GM18868 (cell line): Measurements from ENCODE around the gene PTS.
A peak's percentile ranks its signal among the peaks of the same experiment; 100 is the strongest.

ENCODE experiments used
- ATAC-seq: cut with Tn5 transposase; IDR thresholded peaks from one replicate; pipeline ENCODE4 v1.9.1; 2021; ENCODE audit warnings: mild to moderate bottlenecking, moderate library complexity; ENCODE audit not compliant: unreplicated experiment

The PTS gene

DNA sequence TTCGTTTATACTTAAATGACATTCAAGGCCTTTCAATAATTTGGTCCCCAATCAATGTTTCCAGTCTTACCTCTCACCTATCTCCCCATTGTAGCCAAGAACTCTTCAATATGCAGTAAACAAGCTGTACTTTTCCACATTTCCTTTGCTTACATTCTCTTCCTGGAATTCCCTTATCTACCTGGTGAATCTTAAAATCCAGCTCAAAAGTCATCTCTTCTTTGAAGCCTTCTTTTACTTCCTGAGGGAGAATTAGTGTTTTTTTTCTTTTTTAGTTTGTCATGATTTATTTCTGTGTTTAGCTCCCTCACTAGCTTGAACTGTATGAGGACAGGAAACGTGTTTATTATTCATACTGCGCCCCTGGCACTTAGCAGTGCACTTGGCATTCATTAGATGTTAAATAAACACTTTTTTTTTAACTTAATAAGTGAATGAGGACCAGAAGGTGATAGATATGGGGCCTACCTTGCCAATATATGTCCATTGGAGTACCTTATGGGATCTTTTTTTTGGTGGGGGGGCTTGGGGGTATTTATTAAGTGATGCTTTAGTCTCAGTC lies 4.9 kb upstream of the PTS start:
- ATAC-seq: no peak

DNA sequence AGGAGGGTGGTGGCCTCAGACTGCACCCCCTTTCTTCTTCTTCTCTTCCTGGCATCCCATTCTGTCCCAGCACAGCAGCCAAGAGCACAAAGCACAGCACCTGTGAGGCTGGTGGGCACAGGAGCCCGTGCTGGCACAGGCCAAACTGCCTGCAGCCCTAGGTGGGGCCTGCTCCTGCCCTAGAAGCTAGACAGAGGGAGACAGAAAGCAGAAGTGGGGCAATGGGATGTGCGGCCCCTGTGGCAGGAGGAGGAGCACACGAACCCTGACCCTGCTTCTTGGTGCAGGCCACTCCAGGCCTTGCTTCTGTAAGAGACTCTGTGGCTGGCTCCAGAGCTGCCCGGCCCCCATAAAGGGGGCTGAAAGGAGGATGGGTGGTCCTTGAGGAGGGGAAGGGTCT lies 3.9 kb upstream of the PTS start:
- no peak for ATAC-seq

DNA sequence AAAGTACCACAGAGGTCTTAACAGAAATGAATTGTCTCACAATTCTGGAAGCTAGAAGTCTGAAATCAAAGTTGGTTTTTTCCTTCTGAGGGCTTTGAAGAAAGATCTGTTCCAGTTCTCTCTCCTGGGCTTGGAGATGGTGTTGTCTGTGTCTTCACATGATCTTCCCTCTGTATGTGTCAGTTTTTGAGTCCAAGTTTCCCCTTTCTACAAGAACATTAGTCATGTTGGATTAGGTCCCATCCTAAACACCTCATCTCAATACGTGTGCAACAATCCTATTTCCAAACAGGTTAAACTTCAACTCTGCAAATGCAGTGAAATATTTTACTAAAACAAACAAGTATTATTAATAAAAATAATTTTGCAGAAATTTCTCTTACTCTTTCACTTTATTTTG lies 3.1 kb upstream of the PTS start:
- no peak for ATAC-seq

DNA sequence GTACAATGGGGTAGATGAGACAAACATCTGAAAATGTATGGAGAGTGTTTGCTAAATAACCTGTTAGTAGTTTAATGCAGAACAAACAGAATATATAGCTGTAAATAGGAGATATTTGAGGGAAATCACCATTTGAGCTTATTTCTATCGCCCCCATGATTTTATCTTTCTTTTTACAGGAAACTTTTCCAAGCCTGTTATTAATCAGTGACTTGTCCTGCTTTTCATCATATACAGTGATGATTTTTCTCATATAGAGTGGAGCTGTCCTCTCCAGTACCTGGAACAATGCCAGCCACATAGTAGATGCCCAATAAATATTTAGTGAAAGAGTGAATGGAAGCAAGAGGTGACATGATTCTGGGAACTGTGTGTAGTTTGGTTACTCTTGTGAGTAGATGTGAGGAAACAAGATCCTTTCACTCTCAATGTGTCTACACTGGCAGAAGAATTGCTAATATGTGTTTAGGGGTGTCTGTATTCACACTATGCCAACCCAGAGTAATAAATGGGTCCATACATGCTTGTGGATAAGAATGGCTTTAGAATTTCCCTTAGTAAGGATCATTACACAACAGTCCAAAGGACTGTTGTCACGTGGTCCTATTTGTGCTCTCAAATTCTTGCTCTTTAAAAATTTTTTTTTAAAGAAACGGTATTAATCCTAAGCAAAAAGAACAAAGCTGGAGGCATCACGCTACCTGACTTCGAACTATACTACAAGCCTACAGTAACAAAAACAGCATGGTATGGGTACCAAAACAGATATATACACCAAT lies 2.3 kb upstream of the PTS start:
- no peak for ATAC-seq

DNA sequence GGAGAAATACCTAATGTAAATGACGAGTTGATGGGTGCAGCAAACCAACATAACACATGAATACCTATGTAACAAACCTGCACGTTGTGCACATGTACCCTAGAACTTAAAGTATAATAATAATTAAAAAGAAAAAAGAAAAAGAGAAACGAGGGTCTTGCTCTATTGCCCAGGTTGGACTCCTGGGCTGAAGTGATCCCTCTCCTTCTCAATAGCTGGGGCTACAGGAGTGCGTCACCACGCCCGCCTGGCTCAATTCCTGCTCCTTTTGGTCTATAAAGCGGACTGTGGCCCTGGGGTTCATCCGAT lies 521 bp upstream of the PTS start:
- no peak for ATAC-seq

DNA sequence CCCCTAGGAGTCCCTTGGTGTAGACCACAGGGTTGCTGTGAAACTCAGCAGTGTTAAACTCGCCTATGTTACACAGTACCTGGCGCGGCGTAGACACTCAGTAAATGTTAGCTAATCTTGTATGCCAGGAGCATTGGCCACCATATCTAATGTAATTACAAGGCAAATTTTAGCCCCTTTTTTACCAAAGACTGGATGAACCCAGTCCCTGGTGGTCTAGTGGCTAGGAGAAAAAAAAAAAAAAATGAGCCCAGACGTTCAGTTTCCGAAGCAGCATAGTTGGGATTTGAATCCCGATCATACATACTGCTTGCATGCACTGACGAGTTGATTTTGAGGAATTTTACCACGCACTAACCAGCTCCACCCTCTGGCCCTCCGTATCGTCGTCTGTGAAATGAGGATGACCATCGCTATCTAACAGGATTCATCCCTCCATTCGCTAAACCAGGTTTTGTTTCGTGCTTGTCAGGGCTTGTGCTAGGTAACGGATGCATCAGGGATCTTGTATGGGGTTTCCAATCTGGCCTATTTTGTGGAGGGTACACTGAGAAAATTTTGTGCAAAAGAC lies 688 bp downstream of the PTS start:
- peak; percentile 46 for ATAC-seq

DNA sequence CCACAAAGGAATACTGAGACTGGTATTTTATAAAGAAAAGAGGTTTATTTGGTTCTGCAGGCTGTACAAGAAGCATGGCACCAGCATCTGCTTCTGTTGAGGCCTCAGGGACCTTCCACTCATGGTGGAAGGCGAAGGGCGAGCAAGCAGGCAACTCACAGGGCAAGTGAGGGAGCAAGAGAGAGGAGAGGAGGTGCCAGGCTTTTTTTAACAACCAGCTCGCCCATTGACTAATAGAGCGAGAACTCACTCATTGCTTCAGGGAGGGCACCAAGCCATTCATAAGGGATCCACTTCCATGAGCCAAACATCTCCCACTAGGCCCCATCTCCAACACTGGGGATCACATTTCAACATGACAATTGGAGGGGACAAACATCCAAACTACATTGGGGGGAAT lies 1.2 kb downstream of the PTS start:
- no peak for ATAC-seq

DNA sequence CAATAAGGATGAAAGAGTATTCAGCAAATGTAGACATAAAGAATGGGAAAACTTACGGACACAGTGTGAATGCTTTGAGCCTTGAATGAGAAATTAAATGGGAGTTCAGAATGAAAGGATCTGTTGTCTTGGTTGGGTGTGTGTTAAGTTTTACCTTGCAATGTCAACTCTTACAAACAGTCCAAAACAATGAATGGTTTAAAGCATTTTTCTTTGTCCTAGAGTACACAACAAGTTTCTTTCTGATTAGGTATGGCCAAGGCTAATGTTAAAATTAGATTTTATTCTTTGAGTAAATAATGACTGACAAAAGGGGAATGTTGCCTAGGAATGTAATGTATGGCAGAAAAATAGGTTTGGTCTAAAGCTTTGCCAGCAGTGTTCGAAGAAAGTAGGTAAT lies 2.5 kb downstream of the PTS start:
- ATAC-seq: no peak

DNA sequence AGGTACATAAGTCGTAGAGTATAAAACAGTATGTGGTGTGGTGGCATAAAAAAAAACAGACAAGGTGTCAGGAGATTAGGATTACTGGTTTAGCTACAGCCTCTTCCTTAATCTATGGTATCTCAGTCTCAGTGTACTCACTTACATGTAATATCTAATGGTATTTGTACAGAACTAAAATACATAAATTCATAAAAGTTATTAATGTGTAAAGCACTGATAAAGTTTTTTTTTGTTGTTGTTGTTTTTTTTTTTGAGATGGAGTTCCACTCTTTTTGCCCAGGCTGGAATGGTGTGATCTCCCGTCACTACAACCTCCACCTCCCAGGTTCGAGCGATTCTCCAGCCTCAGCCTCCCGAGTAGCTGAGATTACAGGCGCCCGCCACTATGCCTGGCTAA lies 2.9 kb downstream of the PTS start:
- ATAC-seq: no peak

DNA sequence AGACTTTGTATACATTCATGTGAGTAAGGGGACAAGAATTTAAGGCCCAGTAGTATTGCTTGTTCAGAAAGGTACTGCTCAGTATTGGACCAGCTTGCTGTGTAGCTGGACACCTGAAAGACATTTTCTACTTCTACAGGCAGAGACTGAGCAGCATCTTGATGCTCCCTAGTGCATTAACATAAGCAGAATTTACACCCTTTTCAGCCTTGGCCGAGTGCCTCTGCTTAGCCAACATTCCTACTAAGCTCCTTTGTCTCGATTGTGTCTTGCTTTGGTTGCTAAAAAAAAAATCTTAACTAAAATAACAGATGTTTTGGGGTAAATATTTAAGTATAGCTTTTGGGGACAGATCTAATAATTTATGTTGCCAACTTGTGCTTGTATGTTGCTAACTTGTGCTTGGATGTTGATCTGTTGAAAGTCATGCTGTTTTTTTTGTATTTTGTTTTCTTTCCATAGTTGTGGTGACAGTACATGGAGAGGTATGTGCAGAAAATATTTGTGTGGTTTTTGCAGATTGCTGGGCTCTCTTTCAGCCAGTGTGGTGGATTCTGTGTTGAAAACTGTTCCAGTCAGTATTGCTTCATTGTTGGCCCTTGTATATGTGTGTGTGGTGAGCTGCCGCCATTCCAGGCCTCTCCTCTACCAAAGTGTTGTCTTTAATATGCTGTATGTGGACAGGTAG lies 3.7 kb downstream of the PTS start:
- ATAC-seq: no peak

DNA sequence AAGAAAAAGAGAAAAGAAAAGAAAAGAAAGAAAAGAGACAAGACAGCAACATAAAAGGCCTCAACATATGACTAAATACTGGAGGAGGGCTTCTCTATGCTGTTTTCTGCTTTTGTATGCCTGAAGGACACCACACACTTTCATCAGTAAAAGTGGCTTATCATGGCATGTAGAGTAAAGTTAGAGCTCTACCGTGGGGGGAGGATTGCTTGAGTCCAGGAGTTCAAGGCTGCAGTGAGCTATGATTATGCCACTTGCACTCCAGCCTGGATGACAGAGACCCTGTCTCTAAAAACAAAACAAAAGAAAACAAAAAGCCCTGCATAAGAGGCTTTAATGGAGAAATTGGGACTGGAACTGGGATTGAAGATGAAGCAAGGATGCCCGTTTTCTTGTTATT lies 5.7 kb downstream of the PTS start:
- no peak for ATAC-seq

DNA sequence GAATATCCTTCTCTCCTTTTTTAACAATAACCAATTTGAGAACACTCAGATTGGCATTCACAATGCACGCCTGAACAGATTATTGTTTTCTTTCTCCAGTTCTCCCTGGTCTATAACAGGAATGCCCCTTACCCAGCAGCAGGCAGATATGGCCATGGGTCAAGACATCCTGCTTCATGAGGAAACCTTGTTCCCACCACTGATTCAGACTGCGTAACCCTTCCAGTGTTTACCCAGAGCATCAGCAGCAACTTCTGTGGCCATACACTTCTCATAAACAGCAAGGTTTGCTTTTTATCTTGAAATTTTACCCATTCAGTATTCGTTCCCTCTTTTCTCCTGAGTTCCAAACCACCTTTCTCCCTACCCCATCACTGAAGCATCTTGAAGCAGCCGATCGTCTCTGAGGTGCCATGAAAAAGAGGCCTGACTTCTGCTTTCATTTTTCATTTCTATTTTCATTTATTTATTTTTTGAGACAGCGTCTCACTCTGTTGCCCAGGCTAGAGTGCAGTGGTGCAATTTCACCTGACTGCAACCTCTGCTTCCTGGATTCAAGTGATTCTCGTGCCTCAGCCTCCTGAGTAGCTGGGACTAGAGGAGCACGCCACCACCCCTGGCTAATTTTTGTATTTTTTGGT lies 9.6 kb downstream of the PTS start:
- ATAC-seq: peak; percentile 88

DNA sequence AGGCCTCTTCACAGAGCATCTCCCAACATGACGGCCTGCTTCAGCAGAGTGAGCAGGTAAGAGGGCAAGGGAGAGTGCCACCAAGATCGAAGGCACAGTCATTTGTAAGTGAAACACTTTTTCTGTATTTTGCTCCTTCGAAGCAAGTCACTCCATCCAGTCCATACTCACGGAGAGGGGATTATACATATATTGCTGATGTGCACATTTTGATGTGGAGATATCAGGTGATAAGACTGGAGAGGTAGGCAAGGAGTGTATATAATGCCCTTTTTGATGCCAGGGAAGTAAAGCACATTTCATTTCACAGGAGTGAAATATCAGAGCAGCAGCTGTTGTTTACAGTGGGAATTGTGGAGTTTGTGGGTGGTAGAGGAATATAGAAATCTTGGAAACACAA lies 11.2 kb downstream of the PTS start:
- no peak for ATAC-seq

DNA sequence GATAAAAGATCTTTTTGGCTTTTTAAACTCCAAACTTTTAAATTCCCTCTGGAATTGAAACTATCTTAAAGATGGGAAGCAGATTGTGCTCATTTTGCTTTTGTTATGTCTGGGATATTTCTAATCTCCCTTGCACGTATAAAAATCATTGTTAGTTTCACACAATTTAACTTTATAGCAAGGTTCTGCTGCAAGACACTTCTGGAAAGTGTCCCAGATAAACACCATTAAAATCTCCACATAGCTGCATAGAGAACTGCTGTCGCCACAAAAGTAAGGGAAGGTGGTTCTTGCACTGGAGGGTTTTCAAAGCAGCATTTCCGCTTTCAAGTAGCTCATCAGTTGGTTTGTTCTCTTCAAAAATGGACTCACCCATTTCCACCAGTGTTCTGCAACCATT lies 11.8 kb downstream of the PTS start:
- ATAC-seq: no peak

DNA sequence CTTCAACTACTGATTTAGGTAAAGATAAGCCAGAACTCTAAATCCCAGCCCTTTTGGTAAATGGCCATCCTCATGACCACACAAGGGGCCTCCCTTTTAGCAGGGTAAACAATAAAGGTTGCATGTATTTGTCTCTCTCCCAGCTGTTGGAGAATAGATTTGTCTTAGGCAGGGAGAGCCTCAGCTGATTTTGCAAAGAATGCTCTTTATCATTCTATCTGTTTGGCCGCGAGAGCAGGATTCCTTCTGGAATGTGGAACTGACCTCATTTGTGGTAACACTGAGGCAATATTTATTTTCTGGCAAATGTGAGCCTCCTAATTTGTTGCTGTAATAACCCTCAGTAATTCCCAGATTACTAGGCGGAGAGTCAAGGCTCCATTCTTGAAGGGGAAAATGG lies 15.3 kb downstream of the PTS start:
- ATAC-seq: no peak

DNA sequence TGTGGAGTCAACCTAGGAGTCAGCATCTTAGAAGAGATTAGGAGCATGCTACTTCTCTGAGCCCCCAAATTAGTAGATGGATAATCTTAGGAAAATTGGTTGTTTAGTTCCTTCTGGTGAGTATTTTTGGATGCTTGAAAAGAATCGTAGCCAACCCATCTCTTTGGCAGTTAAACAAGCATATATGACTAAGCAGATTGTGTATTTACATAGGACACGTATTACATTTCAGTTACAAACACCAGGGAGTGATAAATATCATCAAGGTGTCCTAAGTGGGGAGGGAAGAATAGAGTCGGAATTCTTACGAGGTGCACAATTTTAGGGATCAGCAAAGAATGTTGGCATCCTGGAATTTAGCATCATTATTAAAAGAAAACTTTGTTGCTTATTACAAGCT lies 21.0 kb downstream of the PTS start:
- ATAC-seq: no peak

DNA sequence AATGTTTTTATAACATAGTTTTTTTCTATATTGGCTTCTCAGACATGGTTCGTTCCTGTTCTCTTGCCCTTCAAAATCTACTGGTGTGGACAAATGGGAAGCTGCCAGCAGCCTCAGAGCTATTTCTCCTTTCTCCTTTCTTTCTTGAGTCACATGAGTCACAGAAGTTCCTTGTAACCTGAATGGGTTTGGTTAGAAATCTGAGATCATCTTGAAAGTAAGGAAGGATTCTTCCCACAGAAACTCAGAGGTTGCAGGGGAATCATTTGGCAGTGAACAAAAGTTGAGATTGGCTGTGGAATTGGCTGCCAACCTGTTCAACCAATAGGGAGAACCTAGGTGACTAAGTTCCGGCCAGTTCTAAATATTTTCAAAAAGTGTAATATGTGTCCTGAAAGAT lies 22.0 kb downstream of the PTS start:
- no peak for ATAC-seq

DNA sequence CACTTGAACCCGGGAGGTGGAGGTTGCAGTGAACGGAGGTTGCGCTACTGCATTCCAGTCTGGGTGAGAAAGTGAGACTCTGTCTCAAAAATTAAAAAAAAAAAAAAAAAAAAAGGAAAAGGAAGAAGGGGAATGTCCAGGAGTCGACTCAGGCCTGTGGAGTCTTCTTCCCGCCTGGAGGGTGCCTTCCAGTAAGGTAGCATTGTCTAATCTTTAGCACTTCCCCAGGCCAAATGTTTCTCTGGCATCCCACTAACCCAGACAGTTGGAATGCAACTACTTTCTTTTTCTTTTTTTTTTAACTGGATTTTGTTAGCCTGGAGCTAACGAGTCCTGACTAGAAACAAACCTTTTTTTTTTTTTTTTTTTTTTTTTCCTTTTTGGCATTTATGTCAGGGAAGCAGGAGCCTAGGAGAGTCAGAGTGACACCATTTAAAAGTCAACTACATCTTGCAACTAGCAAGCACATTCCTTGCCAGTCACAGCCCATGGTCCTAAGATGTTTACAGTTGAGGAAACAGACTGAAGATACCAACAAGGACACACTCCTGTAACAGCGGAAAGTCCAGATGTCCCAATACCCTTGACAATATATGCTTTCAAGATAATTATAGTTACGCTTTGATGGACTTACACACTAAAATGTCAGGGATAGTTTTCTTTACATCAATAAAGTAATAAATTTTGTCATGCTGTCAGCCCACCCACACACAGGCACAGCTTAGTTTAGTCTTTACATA lies 23.8 kb downstream of the PTS start:
- ATAC-seq: no peak

DNA sequence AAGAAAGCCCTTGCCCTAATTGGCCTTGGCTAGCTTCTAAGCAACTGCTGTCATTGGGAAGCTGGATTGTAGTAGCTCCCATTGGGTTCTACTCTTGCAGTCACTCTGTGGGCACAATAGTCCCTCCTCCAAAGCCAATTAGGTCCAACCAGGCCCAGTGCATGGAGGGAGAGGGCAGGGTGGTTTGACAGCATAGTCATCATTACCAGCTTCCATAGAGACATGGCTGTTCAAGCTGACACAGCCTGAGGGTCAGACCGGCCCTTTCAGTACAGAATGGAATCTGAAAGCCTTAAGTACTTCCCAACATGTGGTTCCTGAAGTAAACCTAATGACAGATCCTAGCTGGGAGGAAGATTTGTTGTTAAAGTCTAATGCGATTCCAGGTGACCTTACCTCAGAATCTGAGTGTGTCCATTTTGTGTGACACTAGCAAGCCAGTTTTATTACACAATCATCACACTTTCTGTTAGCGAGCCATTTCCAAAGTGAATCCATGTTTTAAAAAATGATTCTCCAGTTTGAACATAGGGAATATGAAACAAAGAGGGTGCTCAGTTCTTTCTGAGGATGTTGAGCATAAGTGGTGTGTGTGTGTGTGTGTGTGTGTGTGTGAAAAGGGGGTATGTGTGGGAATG lies 27.5 kb downstream of the PTS start:
- no peak for ATAC-seq

DNA sequence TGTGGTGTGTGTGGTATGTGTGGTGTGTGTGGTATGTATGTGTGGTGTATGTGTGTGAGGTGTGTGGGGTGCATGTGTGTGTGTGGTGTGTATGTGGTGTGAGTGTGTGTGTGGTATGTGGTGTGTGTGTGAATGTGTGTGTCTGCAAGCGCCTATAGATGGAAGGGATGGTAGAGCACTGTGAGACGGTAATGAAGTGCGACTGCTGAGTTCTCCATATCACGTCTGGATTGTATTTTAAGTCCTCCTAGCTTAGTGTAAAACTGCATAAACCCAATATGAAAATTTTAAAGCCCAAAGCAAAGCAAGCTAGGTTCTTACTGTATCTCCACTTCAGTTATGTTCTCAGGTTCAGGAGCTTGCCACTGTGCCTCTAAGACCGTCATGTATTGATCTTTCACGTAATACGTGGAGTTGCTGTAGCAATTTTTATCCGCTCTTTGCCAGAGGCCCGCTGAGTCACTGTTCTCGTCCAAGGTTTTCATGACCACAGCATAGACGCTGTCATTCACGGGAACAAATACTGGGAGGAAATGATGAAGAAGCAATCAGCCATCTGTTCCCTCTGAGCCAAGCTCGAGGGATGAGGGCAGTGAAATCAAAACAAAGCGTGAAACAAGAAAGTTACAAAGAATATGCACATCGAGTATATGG lies 29.0 kb downstream of the PTS start:
- no peak for ATAC-seq
